Measurements from ENCODE around the gene MAEA.

GRCh38 chr4:1299301-1299860 lies 9.7 kb downstream of the MAEA start:
- TF ChIP-seq CTCF (IDR thresholded peaks at IDR 0.05; ENCODE audit: insufficient read depth, low read length, poor library complexity, severe bottlenecking) (no peak), EZH2phosphoT487 (conservative IDR thresholded peaks at IDR 0.05; ENCODE audit: low read length) (no peak)
